ENCODE measurements around the gene DNMT3B. TPM values are rescaled to one million over a fixed set of nuclear protein-coding genes. Genes with fewer than 3 reads are reported as not detected.

Gene DNMT3B
- total RNA-seq (0.36 and 0.47 TPM in 2 replicates), polyA plus RNA-seq (0.15 and 0.16 TPM in 2 replicates), polyA minus RNA-seq (0.43 and 0.86 TPM in 2 replicates)
- 0.19 TPM for total RNA-seq (2013)

GRCh38 chr20:32761831-32762753, at the start of gene DNMT3B:
DNMT3B (plus strand) TSS chr20:32762385; CDS start chr20:32780324, 17,939 bp downstream.
- Histone ChIP-seq H2AFZ (ENCODE audit: insufficient read depth, low read depth, low read length, poor library complexity, severe bottlenecking) (peak within 1 kb of the TSS; percentile 95), H3K4me2 (replicated peaks; ENCODE audit: low read depth, low read length, poor library complexity, severe bottlenecking) (peak within 1 kb of the TSS; percentile 99), H3K27me3 (replicated peaks in 1 of 4; ENCODE audit: control extremely low read depth in 1 of 4, control insufficient read depth in 3 of 4, insufficient read depth in 4 of 4, low read length in 3 of 4) (peaks cover 0 to 21% (median 7%) of the 10 kb centered on the region in 4 experiments), H3K27ac (ENCODE audit: low read length in 2 of 2) (no peak within 1 kb of the TSS), H3K79me2 (ENCODE audit: control insufficient read depth, insufficient read depth, low read length) (no peaks in the 10 kb centered on the region), H3K9ac (ENCODE audit: low read length) (peak within 1 kb of the TSS; percentile 81), H3K36me3 (replicated peaks in 1 of 2; ENCODE audit: control extremely low read depth in 1 of 2, control insufficient read depth in 1 of 2, extremely low read depth in 1 of 2, insufficient read depth in 2 of 2, low read length in 1 of 2) (no peaks in the 10 kb centered on the region), H3K4me3 (ENCODE audit: control extremely low read depth in 1 of 5, extremely low read depth in 1 of 5, insufficient read depth in 1 of 5, low read depth in 2 of 5, low read length in 4 of 5) (peak within 1 kb of the TSS; percentile 44 to 74 (median 68)), H4K20me1 (ENCODE audit: control insufficient read depth, insufficient read depth, low read length, poor library complexity, severe bottlenecking) (no peaks in the 10 kb centered on the region), H3K9me3 (ENCODE audit: control extremely low read depth in 1 of 3, control insufficient read depth in 2 of 3, insufficient read depth in 1 of 3, low read length in 2 of 3) (no peaks in the 10 kb centered on the region), H3K4me1 (ENCODE audit: control insufficient read depth in 2 of 2, insufficient read depth in 2 of 2, low read length in 2 of 2) (peaks cover 21 to 22% of the 10 kb centered on the region in 2 donors)
- ATAC-seq (ENCODE audit: low read depth) (peak; percentile 86), DNase-seq (peak; percentile 80)
- intact Hi-C loops (cut with micrococcal nuclease) = loop anchor here (1.0 to 10.0 kb wide), 3 partner anchors 19 to 277 kb away; partner anchors contain the start of genes COMMD7 and MAPRE1
- WGBS (ENCODE audit: insufficient coverage) = under 1% methylated on average over 81 of the region's 92 CpGs
- Mint-ChIP-seq H3K27ac (peak within 1 kb of the TSS; percentile 67), H3K27me3 (no peaks in the 10 kb centered on the region), H3K4me1 (peaks cover 24% of the 10 kb centered on the region), H3K4me3 (peak within 1 kb of the TSS; percentile 90), H3K9me3 (ENCODE audit: insufficient read depth) (no peaks in the 10 kb centered on the region)
- ChIA-PET POLR2A (interaction anchor here (2.0 kb wide), 1 partner anchor 19 kb away, joined by 12 read pairs; the partner anchor contains the start of gene COMMD7), CTCF (interaction anchor here (1.3 to 3.1 kb wide), 4 partner anchors 15 to 88 kb away, joined by 3 to 18 read pairs (median 10); partner anchors contain the start of genes C20orf203 and COMMD7)
- no peak for TF ChIP-seq CTCF (IDR thresholded peaks at IDR 0.05)

- DNase-seq (no peak), ATAC-seq (ENCODE audit: low read depth) (no peak)
- 97% methylated on average over 2 of the region's 3 CpGs for WGBS (ENCODE audit: insufficient coverage)
- Histone ChIP-seq H3K27ac (ENCODE audit: low read length in 2 of 2) (no peak overlapping the region), H3K36me3 (replicated peaks in 1 of 2; ENCODE audit: control extremely low read depth in 1 of 2, control insufficient read depth in 1 of 2, extremely low read depth in 1 of 2, insufficient read depth in 2 of 2, low read length in 1 of 2) (peaks cover 2 to 21% of the 10 kb centered on the region in 2 experiments), H3K4me2 (replicated peaks; ENCODE audit: low read depth, low read length, poor library complexity, severe bottlenecking) (no peak overlapping the region), H4K20me1 (ENCODE audit: control insufficient read depth, insufficient read depth, low read length, poor library complexity, severe bottlenecking) (no peaks in the 10 kb centered on the region), H3K4me1 (ENCODE audit: control insufficient read depth in 2 of 2, insufficient read depth in 2 of 2, low read length in 2 of 2) (no peaks in the 10 kb centered on the region), H3K27me3 (replicated peaks in 1 of 4; ENCODE audit: control extremely low read depth in 1 of 4, control insufficient read depth in 3 of 4, insufficient read depth in 4 of 4, low read length in 3 of 4) (no peaks in the 10 kb centered on the region), H3K9ac (ENCODE audit: low read length) (no peak overlapping the region), H3K4me3 (ENCODE audit: control extremely low read depth in 1 of 5, extremely low read depth in 1 of 5, insufficient read depth in 1 of 5, low read depth in 2 of 5, low read length in 4 of 5) (no peak overlapping the region), H3K9me3 (ENCODE audit: control extremely low read depth in 1 of 3, control insufficient read depth in 2 of 3, insufficient read depth in 1 of 3, low read length in 2 of 3) (no peaks in the 10 kb centered on the region), H3K79me2 (ENCODE audit: control insufficient read depth, insufficient read depth, low read length) (peaks cover 4% of the 10 kb centered on the region), H2AFZ (ENCODE audit: insufficient read depth, low read depth, low read length, poor library complexity, severe bottlenecking) (no peak overlapping the region)
- H3K27me3 Mint-ChIP-seq = no peaks in the 10 kb centered on the region
- intact Hi-C loops (cut with micrococcal nuclease) = no loop called here
- H3K4me3 Mint-ChIP-seq = no peak overlapping the region
- POLR2A ChIA-PET = no interaction called here
- H3K9me3 Mint-ChIP-seq (ENCODE audit: insufficient read depth) = no peaks in the 10 kb centered on the region
- H3K4me1 Mint-ChIP-seq = no peaks in the 10 kb centered on the region
- CTCF ChIA-PET = no interaction called here
- no peak for TF ChIP-seq EZH2 (IDR thresholded peaks at IDR 0.05; ENCODE audit: borderline replicate concordance, insufficient read depth, low read depth, low read length, poor library complexity, severe bottlenecking)
- TF ChIP-seq CTCF (IDR thresholded peaks at IDR 0.05) = no peak
- H3K27ac Mint-ChIP-seq = no peak overlapping the region
Measured at GRCh38 chr20:32718749-32719348, 43.3 kb upstream of the DNMT3B start.
